A549 (cell line): Measurements from ENCODE around the gene LENG8. TPM values are rescaled to one million over a fixed set of nuclear protein-coding genes. Genes with fewer than 3 reads are reported as not detected.

Experiments
- ATAC-seq, 2 experiments: fragments of 200-7000 bp in 1 of 2; fragments of >200 bp in 1 of 2; cut with Nextera tagmentation in 1 of 2; cut with Tn5 transposase in 1 of 2; 3 replicates each; pipeline versions ENCODE4 v1.8.0 to v1.9.1; 2018 to 2020; ENCODE audit warnings: mild to moderate bottlenecking in 1 of 2, moderate library complexity in 1 of 2
- CTCF ChIA-PET: fragments of 300-600 bp; sonication (Branson Sonifier 250); formaldehyde crosslinking; extraction: SDS; loops from one replicate; lab custom pipeline; 2021; ENCODE audit warnings: antibody characterized with exemption, inconsistent platforms; lab: Yijun Ruan, JAX
- POLR2A ChIA-PET: fragments of 350-600 bp; formaldehyde crosslinking; extraction: SDS; loops from one replicate; lab custom pipeline; 2021; ENCODE audit warnings: antibody characterized with exemption, inconsistent platforms; lab: Yijun Ruan, JAX
- DNase-seq, 2 experiments: peaks; one replicate each; pipeline versions ENCODE4 v3.0.0 to v3.0.0-alpha.2; 2011 to 2016; ENCODE audit warnings: low read depth in 1 of 2, low spot score in 1 of 2
- FAIRE-seq: peaks from 2 replicates; lab custom pipeline; 2011; peaks lifted over from hg19 to GRCh38; lab: Jason Lieb, UNC
- H3K27ac ChIP-seq, 2 experiments: fragments of >200 bp; sonication (Bioruptor Twin); formaldehyde crosslinking; 3 replicates each; pipeline ENCODE4 v1.5.1; 2016 to 2017
- H3K4me1 ChIP-seq: fragments of >200 bp; sonication (Bioruptor Twin); formaldehyde crosslinking; 3 replicates; pipeline ENCODE4 v1.6.1; 2016
- H3K4me2 ChIP-seq: fragments of >200 bp; sonication (Bioruptor Twin); formaldehyde crosslinking; 3 replicates; pipeline ENCODE4 v1.6.1; 2016
- H3K4me3 ChIP-seq: fragments of >200 bp; sonication (Bioruptor Twin); formaldehyde crosslinking; 3 replicates; pipeline ENCODE4 v1.5.1; 2016
- H3K9me3 ChIP-seq: fragments of >200 bp; sonication (Bioruptor Twin); formaldehyde crosslinking; 3 replicates; pipeline ENCODE4 v1.6.1; 2016
- BHLHE40 ChIP-seq: IDR thresholded peaks from 2 replicates; pipeline ENCODE4 v1.6.1; 2012; ENCODE audit warnings: low read depth, low read length, inconsistent platforms
- CBX2 ChIP-seq: fragments of 200-600 bp; sonication (generic); IDR thresholded peaks from 2 replicates; pipeline ENCODE4 v1.6.1; 2016; ENCODE audit warnings: low read depth, mild to moderate bottlenecking, borderline replicate concordance
- CEBPB ChIP-seq, 2 experiments: fragments of >200 bp in 1 of 2; sonication (Bioruptor Twin) in 1 of 2; formaldehyde crosslinking in 1 of 2; IDR thresholded peaks; 2 replicates each; pipeline ENCODE4 v1.6.1; 2012 to 2016
- CHD2 ChIP-seq: fragments of 150-350 bp; IDR thresholded peaks from 2 replicates; pipeline ENCODE4 v1.6.1; 2014; ENCODE audit warnings: low read length; ENCODE audit not compliant: partially characterized antibody
- EHMT2 ChIP-seq: fragments of 200-600 bp; sonication (generic); IDR thresholded peaks from 2 replicates; pipeline ENCODE4 v1.6.1; 2016; ENCODE audit warnings: antibody characterized with exemption, low read depth, mild to moderate bottlenecking, moderate library complexity
- EP300 ChIP-seq, 2 experiments: fragments of >200 bp; sonication (Bioruptor Twin); formaldehyde crosslinking; IDR thresholded peaks; 2 replicates in 1 of 2; 3 replicates in 1 of 2; pipeline ENCODE4 v1.6.1; 2016 to 2017
- FOXS1 ChIP-seq: fragments of 250-450 bp; sonication (Bioruptor Pico); IDR thresholded peaks from 2 replicates; pipeline ENCODE4 v1.5.0; 2020; ENCODE audit warnings: mild to moderate bottlenecking, moderate library complexity
- GATA3 ChIP-seq: IDR thresholded peaks from 2 replicates; pipeline ENCODE4 v1.6.1; 2012; ENCODE audit warnings: borderline replicate concordance
- HEYL ChIP-seq: fragments of 250-450 bp; sonication (Bioruptor Pico); IDR thresholded peaks from 2 replicates; pipeline ENCODE4 v1.8.0; 2021; ENCODE audit warnings: mild to moderate bottlenecking, moderate library complexity
- HOXB13 ChIP-seq: fragments of 250-450 bp; sonication (Bioruptor Pico); IDR thresholded peaks from 2 replicates; pipeline ENCODE4 v1.5.0; 2020; ENCODE audit warnings: low read depth, mild to moderate bottlenecking, moderate library complexity
- JUN ChIP-seq, 2 experiments: fragments of >200 bp; sonication (Bioruptor Twin); formaldehyde crosslinking; IDR thresholded peaks; 2 replicates in 1 of 2; 3 replicates in 1 of 2; pipeline ENCODE4 v1.6.1; 2016 to 2017
- MAZ ChIP-seq: fragments of 150-350 bp; IDR thresholded peaks from 2 replicates; pipeline ENCODE4 v1.6.1; 2014; ENCODE audit warnings: antibody characterized with exemption, low read depth, low read length, borderline replicate concordance
- MYC ChIP-seq: IDR thresholded peaks from 2 replicates; pipeline ENCODE4 v1.6.1; 2012; ENCODE audit warnings: mild to moderate bottlenecking, inconsistent platforms, low read length, improper control_type of control experiment, borderline replicate concordance
- POLR2A ChIP-seq: IDR thresholded peaks from 2 replicates; pipeline ENCODE4 v1.6.1; 2012; ENCODE audit warnings: mild to moderate bottlenecking, low read length
- POLR2AphosphoS2 ChIP-seq: conservative IDR thresholded peaks from 2 replicates; pipeline ENCODE4 v1.6.1; 2012; ENCODE audit warnings: low read length, improper control_type of control experiment, inconsistent platforms
- RFX5 ChIP-seq: fragments of 450-650 bp; IDR thresholded peaks from 2 replicates; pipeline ENCODE4 v1.7.1; 2014; ENCODE audit warnings: antibody characterized with exemption, mild to moderate bottlenecking, moderate library complexity
- SMC3 ChIP-seq: fragments of >200 bp; sonication (Bioruptor Twin); formaldehyde crosslinking; IDR thresholded peaks from 3 replicates; pipeline ENCODE4 v1.6.1; 2018; ENCODE audit warnings: inconsistent platforms
- TFCP2L1 ChIP-seq: fragments of 250-450 bp; sonication (Bioruptor Pico); IDR thresholded peaks from 2 replicates; pipeline ENCODE4 v1.5.0; 2021; ENCODE audit warnings: mild to moderate bottlenecking
- ZFP36 ChIP-seq: fragments of 450-650 bp; IDR thresholded peaks from 2 replicates; pipeline ENCODE4 v1.6.1; 2014; ENCODE audit warnings: borderline replicate concordance; ENCODE audit not compliant: partially characterized antibody
- ZNF302 ChIP-seq: fragments of 250-450 bp; sonication (Bioruptor Pico); IDR thresholded peaks from 2 replicates; pipeline ENCODE4 v1.9.0; 2021; ENCODE audit warnings: inconsistent platforms, mild to moderate bottlenecking, moderate library complexity
- polyA plus RNA-seq, 4 experiments: library from polyadenylated mRNA; depleted of rRNA in 3 of 4; stranded (reverse); fragments of >200 nt; fragmentation: RNase III in 1 of 4; extraction: RNeasy Plus Mini Kit Qiagen cat#74134 plus additional on column Dnase treatment in 1 of 4; gene quantifications; 2 replicates in 3 of 4; 3 replicates in 1 of 4; pipeline ENCODE4 v1.2.3, GENCODE V29; 2011 to 2017
- TF ChIP-seq, protein P1 (sequence below): fragments of 450-650 bp; IDR thresholded peaks from 2 replicates; pipeline ENCODE4 v1.6.1; 2014; ENCODE audit warnings: antibody characterized with exemption
- TF ChIP-seq, protein P2 (sequence below): IDR thresholded peaks from 2 replicates; pipeline ENCODE4 v1.6.1; 2012
- TF ChIP-seq, protein P3 (sequence below): IDR thresholded peaks from 2 replicates; pipeline ENCODE4 v1.6.1; 2012
- TF ChIP-seq, protein P4 (sequence below): IDR thresholded peaks from 2 replicates; pipeline ENCODE4 v1.6.1; 2012; ENCODE audit warnings: low read depth, borderline replicate concordance
- TF ChIP-seq, protein P5 (sequence below): fragments of 250-450 bp; sonication (Bioruptor Pico); IDR thresholded peaks from 2 replicates; pipeline ENCODE4 v1.5.0; 2020; ENCODE audit warnings: low read depth, mild to moderate bottlenecking, moderate library complexity

The LENG8 gene
- polyA plus RNA-seq, 2 of the 4 experiments (the other 2 are of a cell fraction) = 30.6 to 140 TPM

DNA sequence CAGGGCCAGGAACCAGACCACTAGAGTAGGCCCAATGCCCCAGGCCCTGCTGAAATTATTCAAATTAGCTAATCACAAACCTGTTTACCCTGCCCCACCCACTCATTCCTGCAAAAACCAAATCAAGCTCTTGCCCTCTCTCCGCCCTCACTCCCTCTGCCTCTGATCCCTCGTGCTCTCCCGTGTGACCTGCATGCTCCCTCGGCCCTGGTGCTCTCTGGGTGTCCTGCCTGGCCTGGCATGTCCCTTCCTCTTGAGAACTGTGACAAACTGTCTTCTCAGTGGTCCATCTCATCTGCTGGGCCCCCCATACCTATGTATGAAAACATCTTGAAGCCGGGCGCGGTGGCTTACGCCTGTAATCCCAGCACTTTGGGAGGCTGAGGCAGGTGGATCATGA is 45.9 kb upstream of the LENG8 start (continued):
- TF ChIP-seq, protein P1, sequence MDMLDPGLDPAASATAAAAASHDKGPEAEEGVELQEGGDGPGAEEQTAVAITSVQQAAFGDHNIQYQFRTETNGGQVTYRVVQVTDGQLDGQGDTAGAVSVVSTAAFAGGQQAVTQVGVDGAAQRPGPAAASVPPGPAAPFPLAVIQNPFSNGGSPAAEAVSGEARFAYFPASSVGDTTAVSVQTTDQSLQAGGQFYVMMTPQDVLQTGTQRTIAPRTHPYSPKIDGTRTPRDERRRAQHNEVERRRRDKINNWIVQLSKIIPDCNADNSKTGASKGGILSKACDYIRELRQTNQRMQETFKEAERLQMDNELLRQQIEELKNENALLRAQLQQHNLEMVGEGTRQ = no peak
- TF ChIP-seq ZNF302 (CRISPR knock-in tag) = no peak
- TF ChIP-seq JUN (IDR thresholded peaks at IDR 0.05) = no peak
- TF ChIP-seq BHLHE40 = no peak
- no peak for TF ChIP-seq CHD2
- TF ChIP-seq GATA3 = no peak
- TF ChIP-seq CEBPB (IDR thresholded peaks at IDR 0.05) = no peak
- TF ChIP-seq SMC3 = no peak
- no peak for TF ChIP-seq TFCP2L1 (CRISPR knock-in tag)
- TF ChIP-seq, protein P2, sequence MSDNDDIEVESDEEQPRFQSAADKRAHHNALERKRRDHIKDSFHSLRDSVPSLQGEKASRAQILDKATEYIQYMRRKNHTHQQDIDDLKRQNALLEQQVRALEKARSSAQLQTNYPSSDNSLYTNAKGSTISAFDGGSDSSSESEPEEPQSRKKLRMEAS = no peak
- no peak for TF ChIP-seq EP300 (IDR thresholded peaks at IDR 0.05)
- TF ChIP-seq, all 56 proteins: peak for 0

DNA sequence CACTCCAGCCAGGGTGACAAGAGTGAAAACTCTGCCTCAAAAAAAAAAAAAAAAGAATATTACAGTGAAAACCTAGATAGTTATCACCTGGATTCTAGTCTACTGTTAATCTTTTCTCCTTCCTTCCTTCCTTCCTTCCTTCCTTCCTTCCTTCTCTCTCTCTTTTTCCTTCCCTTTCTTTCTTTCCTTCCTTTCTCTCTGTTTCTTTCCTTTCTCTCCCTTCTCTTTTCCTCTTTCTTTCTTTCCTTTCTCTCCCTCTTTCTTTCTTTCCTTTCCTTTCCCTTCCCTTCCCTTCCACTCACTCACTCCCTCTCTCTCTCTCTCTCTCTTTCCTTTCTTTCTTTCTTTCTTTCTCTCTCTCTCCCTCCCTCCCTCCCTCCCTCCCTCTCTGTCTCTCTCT is 43.4 kb upstream of the LENG8 start:
- DNase-seq = no peak
- POLR2A ChIA-PET = no interaction called here
- ATAC-seq = no peak
- H3K4me1 ChIP-seq = no peaks in the 10 kb centered on the region
- no peak overlapping the region for H3K4me2 ChIP-seq
- no peak overlapping the region for H3K4me3 ChIP-seq
- CTCF ChIA-PET = interaction anchor here (2.6 to 7.3 kb wide), 2 partner anchors 10 to 14 kb away, joined by 7 to 70 read pairs; partner anchors contain the start of gene TTYH1
- H3K27ac ChIP-seq = no peak overlapping the region
- 0 out of 3 replicates have a peak, but pooled peaks cover 13% of the 10 kb centered on the region for H3K9me3 ChIP-seq
- TF ChIP-seq, protein P3, sequence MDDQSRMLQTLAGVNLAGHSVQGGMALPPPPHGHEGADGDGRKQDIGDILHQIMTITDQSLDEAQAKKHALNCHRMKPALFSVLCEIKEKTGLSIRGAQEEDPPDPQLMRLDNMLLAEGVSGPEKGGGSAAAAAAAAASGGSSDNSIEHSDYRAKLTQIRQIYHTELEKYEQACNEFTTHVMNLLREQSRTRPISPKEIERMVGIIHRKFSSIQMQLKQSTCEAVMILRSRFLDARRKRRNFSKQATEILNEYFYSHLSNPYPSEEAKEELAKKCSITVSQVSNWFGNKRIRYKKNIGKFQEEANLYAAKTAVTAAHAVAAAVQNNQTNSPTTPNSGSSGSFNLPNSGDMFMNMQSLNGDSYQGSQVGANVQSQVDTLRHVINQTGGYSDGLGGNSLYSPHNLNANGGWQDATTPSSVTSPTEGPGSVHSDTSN = no peak
- TF ChIP-seq, protein P4, sequence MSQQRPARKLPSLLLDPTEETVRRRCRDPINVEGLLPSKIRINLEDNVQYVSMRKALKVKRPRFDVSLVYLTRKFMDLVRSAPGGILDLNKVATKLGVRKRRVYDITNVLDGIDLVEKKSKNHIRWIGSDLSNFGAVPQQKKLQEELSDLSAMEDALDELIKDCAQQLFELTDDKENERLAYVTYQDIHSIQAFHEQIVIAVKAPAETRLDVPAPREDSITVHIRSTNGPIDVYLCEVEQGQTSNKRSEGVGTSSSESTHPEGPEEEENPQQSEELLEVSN = no peak
- no peak for TF ChIP-seq MAZ
- no peak for TF ChIP-seq EP300 (IDR thresholded peaks at IDR 0.05)
- no peak for TF ChIP-seq CBX2
- no peak for TF ChIP-seq GATA3
- TF ChIP-seq FOXS1 (CRISPR knock-in tag) = no peak
- TF ChIP-seq MYC = no peak
- no peak for TF ChIP-seq RFX5
- TF ChIP-seq POLR2A = no peak
- TF ChIP-seq POLR2AphosphoS2 = no peak
- no peak for TF ChIP-seq CHD2
- TF ChIP-seq HOXB13 (CRISPR knock-in tag) = no peak
- TF ChIP-seq, protein P5, sequence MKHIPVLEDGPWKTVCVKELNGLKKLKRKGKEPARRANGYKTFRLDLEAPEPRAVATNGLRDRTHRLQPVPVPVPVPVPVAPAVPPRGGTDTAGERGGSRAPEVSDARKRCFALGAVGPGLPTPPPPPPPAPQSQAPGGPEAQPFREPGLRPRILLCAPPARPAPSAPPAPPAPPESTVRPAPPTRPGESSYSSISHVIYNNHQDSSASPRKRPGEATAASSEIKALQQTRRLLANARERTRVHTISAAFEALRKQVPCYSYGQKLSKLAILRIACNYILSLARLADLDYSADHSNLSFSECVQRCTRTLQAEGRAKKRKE (CRISPR knock-in tag) = no peak
- no peak for TF ChIP-seq EHMT2
- TF ChIP-seq ZFP36 = no peak
- no peak for TF ChIP-seq CEBPB (IDR thresholded peaks at IDR 0.05)
- no peak for TF ChIP-seq HEYL (CRISPR knock-in tag)
- no peak for FAIRE-seq
